ENCODE results near the gene MAB21L2.
"Not testable (repeated sequence)": the region's sequence is repeated elsewhere in the genome, so short reads cannot be mapped to it uniquely, and the experiment has no call there.

Gene MAB21L2

DNA sequence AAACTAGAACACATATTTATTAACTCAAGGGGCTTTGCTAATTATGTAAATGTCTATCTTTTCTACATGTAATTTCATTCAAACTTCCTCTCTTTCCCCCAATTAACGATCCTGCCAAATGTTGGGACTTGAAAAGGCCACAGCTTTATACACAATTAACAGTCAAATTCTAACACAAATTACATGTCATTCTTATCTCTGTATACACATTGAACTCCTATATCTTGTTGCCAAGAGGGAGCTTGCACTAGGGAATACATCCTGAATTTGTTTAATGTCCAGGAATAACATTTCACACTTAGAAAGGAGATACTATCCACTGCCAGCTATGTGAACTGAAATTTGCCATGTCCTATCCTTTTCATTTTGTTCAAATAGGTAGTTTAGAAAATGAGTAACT is 38.9 kb upstream of the MAB21L2 start:
- TF ChIP-seq, protein P1, sequence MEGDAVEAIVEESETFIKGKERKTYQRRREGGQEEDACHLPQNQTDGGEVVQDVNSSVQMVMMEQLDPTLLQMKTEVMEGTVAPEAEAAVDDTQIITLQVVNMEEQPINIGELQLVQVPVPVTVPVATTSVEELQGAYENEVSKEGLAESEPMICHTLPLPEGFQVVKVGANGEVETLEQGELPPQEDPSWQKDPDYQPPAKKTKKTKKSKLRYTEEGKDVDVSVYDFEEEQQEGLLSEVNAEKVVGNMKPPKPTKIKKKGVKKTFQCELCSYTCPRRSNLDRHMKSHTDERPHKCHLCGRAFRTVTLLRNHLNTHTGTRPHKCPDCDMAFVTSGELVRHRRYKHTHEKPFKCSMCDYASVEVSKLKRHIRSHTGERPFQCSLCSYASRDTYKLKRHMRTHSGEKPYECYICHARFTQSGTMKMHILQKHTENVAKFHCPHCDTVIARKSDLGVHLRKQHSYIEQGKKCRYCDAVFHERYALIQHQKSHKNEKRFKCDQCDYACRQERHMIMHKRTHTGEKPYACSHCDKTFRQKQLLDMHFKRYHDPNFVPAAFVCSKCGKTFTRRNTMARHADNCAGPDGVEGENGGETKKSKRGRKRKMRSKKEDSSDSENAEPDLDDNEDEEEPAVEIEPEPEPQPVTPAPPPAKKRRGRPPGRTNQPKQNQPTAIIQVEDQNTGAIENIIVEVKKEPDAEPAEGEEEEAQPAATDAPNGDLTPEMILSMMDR (IDR thresholded peaks at IDR 0.05), result no peak
- Histone ChIP-seq H3K27ac (no peak overlapping the region), H3K4me3 (no peak overlapping the region)
- no peak for DNase-seq (ENCODE audit: low spot score)

DNA sequence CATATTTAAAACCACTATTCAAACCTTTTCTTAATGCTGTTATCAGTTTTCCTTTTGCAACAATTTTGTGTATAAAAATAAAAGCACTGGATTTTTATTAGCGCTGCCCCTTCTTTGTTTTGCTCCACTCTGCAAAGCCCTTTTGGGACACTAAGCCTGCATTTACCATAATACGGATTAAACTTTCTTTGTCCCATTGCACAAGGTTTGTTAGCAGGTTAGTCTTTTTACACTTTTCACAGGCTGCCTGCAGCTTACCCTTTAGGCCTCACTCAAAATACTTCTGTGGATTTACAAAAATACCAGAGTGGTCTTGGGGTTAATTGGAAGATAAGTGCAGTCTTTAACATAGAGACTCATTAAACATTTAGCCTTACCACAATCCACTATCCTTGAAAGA is 35.7 kb upstream of the MAB21L2 start:
- no peak overlapping the region for H3K27ac ChIP-seq
- TF ChIP-seq, protein P1 (IDR thresholded peaks at IDR 0.05), result no peak
- DNase-seq (ENCODE audit: low spot score), result no peak
- no peak overlapping the region for H3K4me3 ChIP-seq

DNA sequence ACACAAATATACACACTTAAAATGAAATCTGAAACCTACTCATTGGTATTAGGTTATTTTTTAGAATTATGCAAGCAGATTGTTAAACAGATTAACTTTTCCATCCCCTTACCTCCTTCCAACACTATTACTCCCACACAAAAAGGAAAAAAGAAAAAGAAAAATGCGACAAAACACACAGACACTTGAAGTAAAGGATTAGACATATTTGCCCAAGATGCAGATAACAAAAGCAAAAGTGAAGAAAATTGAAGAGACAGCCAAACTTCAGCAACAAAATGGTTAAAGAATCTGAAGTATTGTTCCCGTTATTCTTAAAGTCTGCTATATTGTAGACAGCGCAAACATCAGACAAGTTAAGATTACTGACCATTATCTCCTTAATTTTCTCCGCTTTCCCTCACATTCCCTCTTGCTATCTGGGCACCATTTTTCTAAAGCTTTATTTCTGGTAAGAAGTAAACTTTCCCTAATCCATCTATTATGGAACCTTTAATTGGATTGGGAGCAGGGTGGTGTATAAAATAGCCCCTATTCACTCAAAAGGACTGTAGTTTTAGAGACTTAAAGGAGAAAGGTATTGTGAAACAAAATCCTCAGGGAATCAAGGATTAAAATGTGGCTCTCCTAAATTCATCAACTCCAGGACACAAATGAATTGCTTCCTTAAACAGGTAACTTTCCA is 34.7 kb upstream of the MAB21L2 start:
- TF ChIP-seq, protein P1 (IDR thresholded peaks at IDR 0.05), result no peak
- no peak overlapping the region for H3K27ac ChIP-seq
- H3K4me3 ChIP-seq, result no peak overlapping the region
- no peak for DNase-seq (ENCODE audit: low spot score)

DNA sequence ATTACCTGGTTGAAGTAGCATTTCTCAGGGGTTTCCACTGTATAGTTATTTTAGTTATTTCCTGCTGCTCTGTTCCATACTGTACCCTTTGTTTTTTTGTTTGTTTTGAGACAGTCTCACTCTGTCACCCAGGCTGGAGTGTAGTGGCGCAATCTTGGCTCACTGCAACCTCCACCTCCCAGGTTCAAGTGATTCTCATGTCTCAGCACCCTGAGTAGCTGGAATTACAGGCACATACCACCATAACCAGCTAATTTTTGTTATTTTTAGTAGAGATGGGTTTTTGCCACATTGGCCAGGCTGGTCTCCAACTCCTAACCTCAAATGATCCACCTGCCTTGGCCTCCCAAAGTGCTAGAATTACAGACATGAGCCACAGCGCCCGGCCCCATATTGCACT is 24.1 kb upstream of the MAB21L2 start:
- H3K4me3 ChIP-seq; H3K27ac ChIP-seq; DNase-seq (ENCODE audit: low spot score): not testable (repeated sequence)

DNA sequence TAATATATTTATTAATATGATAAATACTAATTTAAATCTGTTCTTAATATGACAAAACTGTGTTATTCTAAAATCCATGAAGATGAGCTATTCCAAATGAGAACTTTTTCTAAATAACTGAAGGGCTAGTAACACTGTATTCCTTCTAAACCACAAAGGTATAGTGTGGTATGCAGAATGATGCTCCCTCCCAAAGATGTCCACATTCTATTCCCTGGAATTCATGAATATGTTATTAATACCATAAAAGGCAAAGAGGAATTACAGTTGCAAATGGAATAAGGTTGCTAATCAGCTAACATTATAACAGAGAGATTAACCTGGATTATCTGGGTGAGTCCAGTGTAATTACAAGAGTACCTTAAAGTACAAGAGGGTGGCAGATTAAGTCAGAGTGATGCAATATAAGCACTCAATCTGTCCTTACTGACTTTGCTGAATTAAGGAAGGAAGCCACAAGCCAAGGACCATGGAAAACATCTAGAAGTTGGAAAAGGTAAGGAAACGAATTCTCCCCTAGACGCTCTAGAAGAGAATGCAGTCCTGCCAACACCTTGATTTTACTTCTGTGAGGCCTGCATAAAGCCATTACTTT is 20.7 kb upstream of the MAB21L2 start:
- TF ChIP-seq, protein P1 (IDR thresholded peaks at IDR 0.05), result no peak
- Histone ChIP-seq H3K4me3 (no peak overlapping the region), H3K27ac (no peak overlapping the region)
- no peak for DNase-seq (ENCODE audit: low spot score)

DNA sequence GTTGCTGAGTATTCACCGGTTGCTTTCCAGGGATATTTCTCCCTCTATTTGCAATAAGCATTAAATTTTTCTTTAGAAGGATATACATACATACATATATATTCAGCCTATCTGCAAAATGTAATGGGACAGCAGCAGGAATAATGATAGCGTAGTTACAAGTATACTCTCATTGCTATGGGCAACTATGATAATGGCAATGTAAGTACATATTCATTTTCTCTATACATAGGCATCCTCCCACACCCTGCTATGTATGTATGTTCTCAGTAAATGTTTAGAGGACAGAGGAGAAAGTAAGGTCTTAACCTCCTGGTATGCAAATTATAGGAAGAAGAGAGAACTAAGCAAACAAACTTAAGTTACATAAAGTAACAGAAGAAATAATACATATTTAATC is 19.7 kb upstream of the MAB21L2 start:
- DNase-seq (ENCODE audit: low spot score), result no peak
- H3K4me3 ChIP-seq, result no peak overlapping the region
- no peak overlapping the region for H3K27ac ChIP-seq
- TF ChIP-seq, protein P1 (IDR thresholded peaks at IDR 0.05), result no peak

DNA sequence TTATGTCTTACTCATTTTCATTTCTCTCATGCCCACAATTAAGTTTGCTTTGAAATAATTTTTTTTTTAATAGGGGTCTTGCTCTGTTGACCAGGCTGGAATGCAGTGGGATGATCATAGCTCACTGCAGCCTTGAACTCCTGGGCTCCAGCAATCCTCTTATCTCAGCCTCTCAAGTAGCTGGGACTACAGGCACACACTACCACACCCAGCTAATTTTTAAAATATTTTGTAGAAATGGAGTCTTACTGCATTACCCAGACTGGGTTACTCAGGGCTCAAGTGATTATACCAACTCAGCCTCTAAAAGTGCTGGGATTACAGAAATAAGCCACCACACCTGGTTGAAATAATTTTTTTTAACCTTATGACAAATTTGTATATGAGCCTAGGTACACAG is 19.2 kb upstream of the MAB21L2 start:
- TF ChIP-seq, protein P1 (IDR thresholded peaks at IDR 0.05), result no peak
- Histone ChIP-seq H3K27ac (no peak overlapping the region), H3K4me3 (no peak overlapping the region)
- DNase-seq (ENCODE audit: low spot score), result no peak

DNA sequence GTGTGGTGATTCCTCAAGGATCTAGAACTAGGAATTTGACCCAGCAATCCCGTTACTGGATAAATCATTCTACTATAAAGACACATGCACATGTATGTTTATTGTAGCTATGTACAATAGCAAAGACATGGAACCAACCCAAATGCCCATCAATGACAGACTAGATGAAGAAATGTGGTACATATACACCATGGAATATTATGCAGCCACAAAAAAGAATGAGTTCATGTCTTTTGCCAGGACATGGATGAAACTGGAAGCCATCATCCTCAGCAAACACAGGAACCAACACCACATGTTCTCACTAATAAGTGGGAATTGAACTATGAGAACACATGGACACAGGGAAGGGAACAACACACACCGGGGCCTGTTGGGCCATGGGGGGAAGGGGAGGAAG is 17.0 kb upstream of the MAB21L2 start:
- not testable (repeated sequence) for H3K4me3 ChIP-seq; DNase-seq (ENCODE audit: low spot score)

More for the DNA sequence above, 17.0 kb upstream of the MAB21L2 start:
- not testable (repeated sequence) for H3K27ac ChIP-seq
